Adrenal gland (tissue), 19 donors: Measurements from ENCODE around the gene MTF1. TPM values are rescaled to one million over a fixed set of nuclear protein-coding genes. Genes with fewer than 3 reads are reported as not detected.
"Not testable (repeated sequence)": the region's sequence is repeated elsewhere in the genome, so short reads cannot be mapped to it uniquely, and the experiment has no call there.

ENCODE experiments used
- DNase-seq, 7 donors: peaks; one replicate each; pipeline ENCODE4 v3.0.0-alpha.2; 2019 to 2020
- H3K27ac ChIP-seq, 5 donors: fragments of 200-600 bp; sonication (generic) in 4 of 5; 1 replicate in 3 of 5; 2 replicates in 2 of 5; pipeline versions ENCODE4 v1.5.1 to v1.8.0; 2016 to 2020; ENCODE audit warnings: mild to moderate bottlenecking in 1 of 5
- H3K27me3 ChIP-seq: fragments of 200-600 bp; 2 replicates; pipeline ENCODE4 v1.8.0; 2021
- H3K36me3 ChIP-seq, 2 donors: fragments of 200-600 bp; replicated peaks in 1 of 2; 1 replicate in 1 of 2; 2 replicates in 1 of 2; pipeline versions ENCODE4 v1.5.1 to v1.8.0; 2018 to 2022
- H3K4me1 ChIP-seq, 2 donors: fragments of 200-600 bp; replicated peaks in 1 of 2; 1 replicate in 1 of 2; 2 replicates in 1 of 2; pipeline versions ENCODE4 v1.5.1 to v1.8.0; 2018 to 2021
- H3K4me3 ChIP-seq, 4 donors: fragments of 200-600 bp; sonication (generic) in 3 of 4; one replicate each; pipeline ENCODE4 v1.5.1; 2016 to 2018
- H3K9me3 ChIP-seq, 3 donors: fragments of 200-600 bp; sonication (generic) in 1 of 3; replicated peaks in 1 of 3; 1 replicate in 2 of 3; 2 replicates in 1 of 3; pipeline versions ENCODE4 v1.5.1 to v1.8.0; 2016 to 2021
- CTCF ChIP-seq, 6 experiments: fragments of 450-650 bp in 4 of 6; fragments of 200-600 bp in 2 of 6; sonication (generic) in 1 of 6; IDR thresholded peaks; 1 replicate in 5 of 6; 2 replicates in 1 of 6; pipeline versions ENCODE4 v1.5.1 to v1.8.0; 2016 to 2021; ENCODE audit warnings: antibody characterized with exemption in 6 of 6, mild to moderate bottlenecking in 2 of 6, moderate library complexity in 1 of 6
- POLR2A ChIP-seq, 2 donors: fragments of 450-650 bp; IDR thresholded peaks; one replicate each; pipeline ENCODE4 v1.6.1; 2017; ENCODE audit warnings: antibody characterized with exemption in 2 of 2, mild to moderate bottlenecking in 2 of 2, moderate library complexity in 1 of 2
- WGBS, 4 donors: extraction: QIAGEN DNeasy Blood & Tissue Kit in 2 of 4; methylation state at CpG; one replicate each; pipeline versions ENCODE4 v1.1.5 to v1.1.7; 2013 to 2017; 5-methylcytosine and 5-hydroxymethylcytosine counted together
- intact Hi-C, 2 donors: fragments of 100-400 bp; cut with DNase I; formaldehyde crosslinking; loops; one replicate each; pipeline versions ENCODE4 v1.14.1 to v1.15.0; 2022 to 2023
- long read RNA-seq, 10 donors: library from polyadenylated mRNA in 3 of 10; unstranded in 2 of 10; stranded (forward) in 1 of 10; transcript quantifications; one replicate each; pipeline ENCODE4 v2.0.0 and lab custom pipeline, GENCODE V29; 2021 to 2026
- polyA plus RNA-seq, 3 donors: library from polyadenylated mRNA; stranded (reverse); fragments of 200-250 nt in 2 of 3; fragments of 350-450 nt in 1 of 3; fragmentation: Illumina TruSeq in 1 of 3; extraction: RNeasy Lipid Tissue Mini Kit (QIAGEN cat#74804) in 1 of 3; gene quantifications; one replicate each; pipeline ENCODE4 v1.2.3, GENCODE V29; 2013 to 2014
- total RNA-seq, 9 donors: library from RNA; depleted of rRNA in 4 of 9; stranded (reverse); fragments of >200 nt in 4 of 9; fragments of 120-200 nt in 1 of 9; fragmentation: NEBNext Ultra II Directional in 1 of 9; extraction: Animal tissue kit (Norgen Biotek cat#: 25700) in 1 of 9; gene quantifications; one replicate each; pipeline versions ENCODE4 v1.1.0 to v1.2.4, GENCODE V29; 2013 to 2023
- donor health status: healthy with polysubstance abuse.
- donor health status: Bipolar disorder and iron deficiency.
- donor health status: DM: yes; HTN: yes; CAD: no.
- donor health status: DM: no; HTN: no; CAD: no.
- donor health status: DM: no; HTN: no; CAD: no.
- donor health status: DM: yes; HTN: yes; CAD: no.

The MTF1 gene
- total RNA-seq (10 to 100 TPM in 4 of 9 donors, 1 to 10 TPM in 5; 2.3 to 28.0 (median 5.9) TPM), polyA plus RNA-seq (1 to 10 TPM; 1.4 to 9.8 (median 2.3) TPM)
- long read RNA-seq, donor 1, result 0 reads
- long read RNA-seq, donor 2, result 0 reads
- long read RNA-seq, donor 3, result 0 reads
- long read RNA-seq, donor 4, full-length matches to known transcripts, result 3 of 12 reads
- long read RNA-seq, donor 4, partial matches to known transcripts, result 1 of 12 reads
- long read RNA-seq, donor 4, other reads (novel, unspliced or antisense), result 8 of 12 reads
- long read RNA-seq, donor 5, partial matches to known transcripts, result 0 of 3 reads
- long read RNA-seq, donor 5, other reads (novel, unspliced or antisense), result 3 of 3 reads
- long read RNA-seq, donor 6, full-length matches to known transcripts, result 2 of 6 reads
- long read RNA-seq, donor 6, partial matches to known transcripts, result 2 of 6 reads
- long read RNA-seq, donor 6, other reads (novel, unspliced or antisense), result 2 of 6 reads
- long read RNA-seq, donor 7, result 0 reads
- long read RNA-seq, donor 8, full-length matches to known transcripts, result 1 of 1 reads
- long read RNA-seq, donor 8, partial matches to known transcripts, result 0 of 1 reads
- long read RNA-seq, donor 8, other reads (novel, unspliced or antisense), result 0 of 1 reads
- long read RNA-seq, donor 9, result 0 reads
- long read RNA-seq, donor 10, result 0 reads

DNA sequence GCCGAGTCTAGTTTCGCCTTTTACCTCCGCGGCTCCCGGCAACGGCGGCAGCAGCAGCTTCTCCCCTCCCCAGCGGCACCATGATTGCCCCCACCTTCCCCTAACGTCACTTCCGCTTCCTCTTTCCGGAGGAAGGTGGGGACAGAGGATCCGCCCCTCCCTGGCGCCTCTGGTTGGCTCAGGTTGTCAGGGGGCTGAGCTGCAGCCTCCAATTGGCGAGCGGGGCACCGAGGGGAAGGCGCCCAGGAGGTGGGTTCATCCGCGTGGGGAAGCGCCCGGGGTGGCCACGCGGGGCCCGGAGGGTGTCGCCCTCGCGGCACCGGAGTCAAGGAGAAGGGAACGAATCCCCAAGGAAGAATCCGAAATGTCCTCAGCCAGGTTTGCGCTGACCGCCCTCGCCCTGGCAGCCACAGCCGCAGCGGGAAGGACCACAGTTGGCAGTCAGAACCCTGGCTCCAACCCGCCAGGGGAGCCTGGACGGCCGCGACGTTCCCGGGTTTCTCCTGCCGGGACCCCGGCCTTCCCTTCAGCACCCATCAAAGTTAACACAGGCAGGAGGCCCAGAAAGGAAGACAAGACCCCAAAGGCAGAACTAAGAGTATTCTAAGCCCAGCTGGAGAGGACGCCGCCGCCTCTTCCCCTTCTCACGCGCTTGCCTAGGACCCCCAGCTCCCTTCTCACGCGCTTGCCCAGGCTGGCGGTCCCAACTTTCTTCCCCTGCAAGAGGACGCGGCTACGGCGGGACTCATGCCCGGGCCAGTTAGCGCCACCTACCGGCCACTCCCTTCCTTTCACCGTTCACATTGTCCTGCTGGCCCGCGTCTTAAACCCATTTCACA lies at the start of gene MTF1:
Gene MTF1, minus strand, starts transcription at position 86 of the 839 bp plus-strand sequence. CDS start 1,934 bp downstream, outside the sequence.
- H3K27ac ChIP-seq, result peak within 1 kb of the TSS; percentile 73 to 87 (median 83)
- TF ChIP-seq POLR2A (IDR thresholded peaks at IDR 0.05) (peak; percentile 38 to 63), CTCF (IDR thresholded peaks at IDR 0.05) (peak; percentile 89 to 94 (median 92))
- peak; percentile 96 to 99 (median 98) for DNase-seq
- peaks cover 0 to 51% of the 10 kb centered on the region in 2 donors for H3K36me3 ChIP-seq
- no peaks in the 10 kb centered on the region for H3K27me3 ChIP-seq
- H3K9me3 ChIP-seq, result no peaks in the 10 kb centered on the region
- intact Hi-C loops, result loop anchor here (5.0 to 10.0 kb wide), 3 partner anchors 47 to 175 kb away; partner anchors contain the start of genes C1orf122 (in 1 of the 2) and YRDC (in 1 of the 2)
- peaks cover 9 to 32% of the 10 kb centered on the region in 2 donors for H3K4me1 ChIP-seq
- WGBS, 4 donors, result 0% methylated on average over 31 to 61 of the region's 61 CpGs
- H3K4me3 ChIP-seq, result peak within 1 kb of the TSS; percentile 55 to 98 (median 82)

DNA sequence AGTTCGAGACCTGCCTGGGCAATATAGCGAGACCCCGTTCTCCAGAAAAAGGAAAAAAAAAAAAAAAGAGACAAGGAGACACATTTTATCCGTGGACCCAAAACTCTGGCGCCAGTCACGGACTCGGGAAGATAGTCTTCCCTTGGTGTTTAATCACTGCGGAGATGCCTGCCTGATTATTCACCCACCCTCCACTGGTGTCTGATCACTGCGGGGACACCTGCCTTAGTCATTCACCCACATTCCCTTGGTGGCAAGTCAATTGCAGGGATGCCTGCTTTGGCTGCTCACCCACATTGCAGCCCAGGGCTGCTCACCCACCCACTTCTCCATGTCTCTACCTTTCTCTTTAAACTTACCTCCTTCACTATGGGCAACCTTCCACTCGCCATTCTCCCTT lies 49.1 kb upstream of the MTF1 start:
- H3K4me1 ChIP-seq, H3K9me3 ChIP-seq, H3K4me3 ChIP-seq, H3K27ac ChIP-seq, H3K36me3 ChIP-seq, intact Hi-C loops, DNase-seq, H3K27me3 ChIP-seq: not testable (repeated sequence)
- 92 to 98% (median 97%) methylated on average over 8 to 10 of the region's 10 CpGs for WGBS, 4 donors

GRCh38 chr1:37907416-37908125 lies 48.2 kb upstream of the MTF1 start:
- DNase-seq, H3K9me3 ChIP-seq, H3K27me3 ChIP-seq, H3K27ac ChIP-seq, H3K36me3 ChIP-seq, H3K4me3 ChIP-seq, H3K4me1 ChIP-seq, intact Hi-C loops: not testable (repeated sequence)
- 88 to 93% (median 90%) methylated on average over 6 of the region's 6 CpGs for WGBS, 4 donors

DNA sequence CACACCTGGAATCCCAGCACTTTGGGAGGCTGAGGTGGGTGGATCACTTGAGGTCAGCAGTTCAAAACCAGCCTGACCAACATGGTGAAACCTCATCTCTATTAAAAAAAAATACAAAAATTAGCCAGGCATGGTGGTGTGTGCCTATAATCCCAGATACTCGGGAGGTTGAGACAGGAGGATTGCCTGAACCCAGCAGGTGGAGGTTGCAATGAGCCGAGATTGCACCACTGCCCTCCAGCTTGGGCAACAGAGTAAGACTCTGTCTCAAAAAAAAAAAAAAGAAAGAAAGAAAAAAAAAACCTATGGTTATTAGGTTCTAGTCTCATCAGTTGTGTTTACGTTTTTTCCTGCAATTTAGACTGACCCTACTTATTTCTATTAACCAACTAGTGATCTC lies 47.2 kb upstream of the MTF1 start:
- H3K4me1 ChIP-seq, DNase-seq, H3K4me3 ChIP-seq, H3K27me3 ChIP-seq, H3K9me3 ChIP-seq, H3K27ac ChIP-seq, H3K36me3 ChIP-seq, intact Hi-C loops: not testable (repeated sequence)
- WGBS, 4 donors, result 89 to 97% (median 94%) methylated on average over 3 of the region's 3 CpGs

DNA sequence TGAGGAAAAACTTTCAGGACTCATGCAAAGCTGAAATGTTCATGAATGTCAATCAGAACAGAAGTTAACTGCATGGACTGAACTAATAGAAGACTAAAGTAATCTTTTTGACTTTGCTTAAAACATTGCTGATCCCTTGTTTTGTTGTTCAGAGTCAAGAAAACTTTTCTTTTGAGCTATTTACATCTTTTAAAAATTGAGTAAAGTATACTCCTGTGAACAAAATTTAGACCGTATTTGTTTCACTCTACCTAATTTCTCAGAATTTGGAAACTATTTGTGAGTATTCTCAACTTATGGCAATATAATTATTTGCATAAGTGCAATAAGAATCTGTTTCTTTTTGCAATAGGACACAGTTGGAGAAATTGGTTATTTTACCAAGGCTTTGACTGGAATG lies 46.3 kb upstream of the MTF1 start:
- H3K36me3 ChIP-seq, result no peaks in the 10 kb centered on the region
- H3K4me3 ChIP-seq, result no peak overlapping the region
- no peaks in the 10 kb centered on the region for H3K9me3 ChIP-seq
- no peaks in the 10 kb centered on the region for H3K27me3 ChIP-seq
- H3K4me1 ChIP-seq, result no peaks in the 10 kb centered on the region
- H3K27ac ChIP-seq, result no peak overlapping the region
- DNase-seq, result no peak
- 92 to 95% (median 93%) methylated on average over 1 of the region's 1 CpG for WGBS, 4 donors
- TF ChIP-seq CTCF (IDR thresholded peaks at IDR 0.05) (no peak), POLR2A (IDR thresholded peaks at IDR 0.05) (no peak)
- intact Hi-C loops, result no loop called here

DNA sequence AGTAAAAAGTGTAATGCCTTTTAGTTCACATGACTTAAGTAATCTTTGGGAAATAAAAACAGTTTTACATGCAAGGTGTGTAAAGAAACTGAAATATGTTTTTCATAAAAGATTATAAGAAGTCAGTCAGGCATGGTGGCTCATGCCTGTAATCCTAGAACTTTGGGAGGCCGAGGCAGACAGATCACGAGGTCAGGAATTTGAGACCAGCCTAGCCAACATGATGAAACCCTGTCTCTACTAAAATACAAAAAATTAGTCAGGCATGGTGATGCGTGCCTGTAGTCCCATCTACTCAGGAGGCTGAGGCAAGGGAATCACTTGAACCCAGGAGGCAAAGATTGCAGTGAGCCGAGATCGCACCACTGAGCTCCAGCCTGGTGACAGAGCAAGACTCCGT lies 44.5 kb upstream of the MTF1 start:
- DNase-seq, H3K4me3 ChIP-seq, H3K36me3 ChIP-seq, H3K9me3 ChIP-seq, intact Hi-C loops, H3K4me1 ChIP-seq, H3K27me3 ChIP-seq, H3K27ac ChIP-seq: not testable (repeated sequence)
- WGBS, 4 donors, result 95 to 96% (median 95%) methylated on average over 6 of the region's 6 CpGs
